ENCODE measurements around the gene SMYD3. TPM values are rescaled to one million over a fixed set of nuclear protein-coding genes. Genes with fewer than 3 reads are reported as not detected.

SMYD3 gene
- total and polyA plus RNA-seq, 2 of the 13 experiments (the other 11 are each of a cell fraction or from before 2014, with no cell fraction given), result 27.7 to 35.8 TPM

GRCh38 chr1:245837718-245838117 lies 669.4 kb downstream of the SMYD3 start (continued):
- TF ChIP-seq ZNF280D (CRISPR knock-in tag; IDR thresholded peaks at IDR 0.05) (no peak), LRRFIP1 (CRISPR knock-in tag; conservative IDR thresholded peaks at IDR 0.05) (no peak)

DNA sequence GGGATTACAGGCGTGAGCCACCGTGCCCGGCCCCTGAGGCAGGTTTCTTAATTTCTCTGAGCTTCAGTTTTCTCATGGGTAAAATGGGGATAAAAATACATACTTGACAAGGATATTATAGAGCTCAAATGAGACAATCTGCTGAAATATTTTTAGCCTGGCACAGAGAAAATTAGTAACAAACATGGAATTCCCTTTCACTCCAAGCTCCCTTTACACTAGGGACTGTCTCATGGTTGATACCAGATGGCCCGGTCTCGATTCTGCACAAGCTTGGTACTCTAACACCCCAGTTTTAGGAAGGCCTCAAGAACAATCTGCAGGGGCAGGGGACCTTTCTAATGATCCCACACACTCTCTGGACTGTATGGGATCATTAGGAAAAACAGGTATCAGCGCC lies 671.7 kb downstream of the SMYD3 start:
- intact Hi-C loops (cut with micrococcal nuclease; ENCODE audit: unreplicated experiment) (no loop called here), in situ Hi-C loops (cut with HindIII; ENCODE audit: extremely low pct_ligation_motif_present, low pct_unique_long_range_greater_than_20kb) (no loop called here)
- Histone ChIP-seq H3K79me2 (ENCODE audit: insufficient read depth, low read length) (no peaks in the 10 kb centered on the region), H3K27me3 (ENCODE audit: control insufficient read depth in 1 of 2, insufficient read depth in 2 of 2, low read length in 2 of 2) (no peaks in the 10 kb centered on the region), H3K36me3 (replicated peaks in 1 of 2; ENCODE audit: control insufficient read depth in 1 of 2, insufficient read depth in 2 of 2, low read length in 2 of 2) (peaks cover 3 to 4% of the 10 kb centered on the region in 2 experiments; a peak in 4 of 5 replicates), H2AFZ (ENCODE audit: low read length) (no peak overlapping the region), H3K4me3 (replicated peaks in 1 of 3; ENCODE audit: insufficient read depth in 1 of 3, low read depth in 2 of 3, low read length in 3 of 3) (no peak overlapping the region), H3K4me1 (ENCODE audit: insufficient read depth, low read length) (no peaks in the 10 kb centered on the region), H3K9me3 (ENCODE audit: low read length) (no peaks in the 10 kb centered on the region), H3K4me2 (ENCODE audit: low read depth, low read length) (no peak overlapping the region), H4K20me1 (ENCODE audit: insufficient read depth, low read length) (no peaks in the 10 kb centered on the region), H3K9ac (ENCODE audit: insufficient read depth, low read depth, low read length) (no peak overlapping the region), H3K27ac (ENCODE audit: extremely low read length, insufficient read depth, low read length) (no peak overlapping the region)
- 95% methylated on average over 6 of the region's 6 CpGs for WGBS (ENCODE audit: low lambda C conversion rate)
- no TSS peak for BruUV-seq (replicated peaks)
- ATAC-seq (no peak), FAIRE-seq (no peak), DNase-seq (ENCODE audit: low spot score) (no peak)
- POLR2A ChIA-PET, result no interaction called here
- CTCF ChIA-PET (ENCODE audit: low intra/inter-chr PET ratio, low total read pairs), result no interaction called here
- TF ChIP-seq CEBPB (IDR thresholded peaks at IDR 0.05; ENCODE audit: borderline replicate concordance, low read depth, low read length) (no peak), HHEX (CRISPR knock-in tag; IDR thresholded peaks at IDR 0.05) (no peak), PRMT3 (CRISPR knock-in tag; IDR thresholded peaks at IDR 0.05; ENCODE audit: borderline replicate concordance, low read depth) (no peak), SRSF9 (IDR thresholded peaks at IDR 0.05; ENCODE audit: borderline replicate concordance, insufficient read depth, low read depth, low read length, poor library complexity, severe bottlenecking) (no peak), KDM1A (CRISPR knock-in tag; IDR thresholded peaks at IDR 0.05) (no peak), ZSCAN22 (CRISPR knock-in tag; IDR thresholded peaks at IDR 0.05) (no peak), FOXO1 (CRISPR knock-in tag; IDR thresholded peaks at IDR 0.05) (no peak), HMGXB3 (CRISPR knock-in tag; IDR thresholded peaks at IDR 0.05; ENCODE audit: borderline replicate concordance) (no peak)
- TF ChIP-seq, protein P1, sequence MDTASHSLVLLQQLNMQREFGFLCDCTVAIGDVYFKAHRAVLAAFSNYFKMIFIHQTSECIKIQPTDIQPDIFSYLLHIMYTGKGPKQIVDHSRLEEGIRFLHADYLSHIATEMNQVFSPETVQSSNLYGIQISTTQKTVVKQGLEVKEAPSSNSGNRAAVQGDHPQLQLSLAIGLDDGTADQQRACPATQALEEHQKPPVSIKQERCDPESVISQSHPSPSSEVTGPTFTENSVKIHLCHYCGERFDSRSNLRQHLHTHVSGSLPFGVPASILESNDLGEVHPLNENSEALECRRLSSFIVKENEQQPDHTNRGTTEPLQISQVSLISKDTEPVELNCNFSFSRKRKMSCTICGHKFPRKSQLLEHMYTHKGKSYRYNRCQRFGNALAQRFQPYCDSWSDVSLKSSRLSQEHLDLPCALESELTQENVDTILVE (CRISPR knock-in tag; IDR thresholded peaks at IDR 0.05), result no peak
